ENCODE results near the gene MGMT. TPM values are rescaled to one million over a fixed set of nuclear protein-coding genes. Genes with fewer than 3 reads are reported as not detected.

The MGMT gene
- total RNA-seq, 1 experiment from 2014 or later: 0.61 TPM

DNA sequence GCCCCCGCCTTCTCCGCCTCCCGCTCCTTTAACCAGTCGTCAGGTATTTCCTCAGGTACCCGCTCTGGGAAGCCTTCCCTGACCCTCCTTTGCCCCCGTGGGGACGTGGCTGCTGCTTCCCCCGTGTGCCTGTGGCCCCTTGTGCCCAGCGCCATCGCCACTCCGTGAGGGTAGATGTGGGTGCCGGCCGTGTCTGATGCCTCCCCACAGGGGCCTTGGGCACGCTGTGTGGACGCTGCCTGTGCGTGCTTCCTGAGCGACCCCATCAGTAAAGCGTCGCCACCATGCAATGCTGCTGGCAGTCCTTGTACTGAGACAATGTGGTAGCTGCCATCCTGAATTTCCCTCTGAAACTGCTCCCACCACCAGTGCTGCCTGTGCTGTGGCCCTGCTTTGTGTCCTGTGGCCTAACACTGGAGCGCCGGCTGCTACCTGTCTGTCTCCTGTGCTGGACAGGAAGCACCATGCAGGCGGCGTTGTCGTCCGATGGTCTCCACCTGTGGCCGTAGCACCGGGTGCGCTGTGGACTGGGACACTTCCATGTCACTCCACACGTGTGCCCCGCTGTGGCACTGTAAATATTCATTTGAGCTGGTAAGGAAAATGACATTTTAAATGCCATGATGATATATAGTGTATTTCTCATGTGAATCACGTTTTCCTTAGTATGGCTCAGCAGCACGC lies 213.8 kb downstream of the MGMT start:
- no peak for DNase-seq (ENCODE audit: low read depth)

DNA sequence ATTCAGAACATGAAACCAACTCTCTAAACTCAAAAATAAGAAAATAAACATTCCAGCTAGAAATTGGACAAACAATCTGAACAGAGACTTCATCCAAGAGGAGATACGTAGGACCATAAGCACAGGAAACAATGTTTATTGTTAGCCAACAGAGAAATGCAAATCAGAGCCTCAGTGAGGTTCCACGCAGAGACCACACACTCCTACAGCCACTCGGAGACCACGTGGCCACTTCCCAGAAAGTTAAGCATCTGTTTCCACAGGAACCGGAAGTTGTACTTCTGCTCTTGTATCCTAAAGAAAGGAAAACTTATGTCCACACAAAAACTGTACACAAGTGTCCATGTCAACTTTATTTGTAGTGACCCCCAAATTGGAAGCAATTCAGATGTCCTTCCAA lies 214.8 kb downstream of the MGMT start:
- no peak for DNase-seq (ENCODE audit: low read depth)

DNA sequence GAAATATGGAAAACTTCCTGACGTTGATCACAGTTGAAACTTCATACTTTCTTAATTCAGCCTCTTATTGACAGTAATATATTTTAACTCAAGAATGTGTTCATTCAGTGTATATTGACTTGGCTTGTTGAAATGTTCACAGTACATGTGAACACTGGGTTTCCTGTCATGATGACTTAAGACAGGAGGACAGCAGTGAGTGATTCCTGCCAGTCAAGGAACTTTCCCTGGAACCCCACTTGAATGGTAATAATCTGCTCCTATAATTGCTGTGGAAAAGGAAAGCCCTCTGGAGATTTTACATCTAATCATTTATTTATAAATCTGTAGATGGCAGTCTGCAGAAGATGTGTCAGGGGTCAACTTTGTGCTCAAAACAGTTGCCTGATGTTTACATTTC lies 216.5 kb downstream of the MGMT start:
- no peak for DNase-seq (ENCODE audit: low read depth)

DNA sequence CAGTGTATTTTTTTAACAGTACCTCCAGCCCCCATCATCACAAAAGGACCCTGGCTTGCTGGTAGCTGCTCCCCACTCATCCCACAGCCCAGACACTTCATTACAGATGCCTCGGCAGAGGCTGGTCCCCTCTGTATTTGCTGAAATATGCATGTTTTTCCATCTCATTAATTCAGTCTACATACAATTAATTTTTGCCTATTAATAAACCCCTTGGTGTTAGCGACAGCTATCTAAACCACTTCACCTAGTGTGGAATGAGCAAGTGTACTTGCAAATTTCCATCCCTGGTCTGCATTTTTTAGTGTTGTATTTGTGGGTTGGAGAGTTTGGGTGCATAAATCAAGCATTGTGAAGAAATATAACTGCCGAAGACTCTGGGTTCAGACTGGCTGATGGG lies 216.9 kb downstream of the MGMT start:
- no peak for DNase-seq (ENCODE audit: low read depth)

DNA sequence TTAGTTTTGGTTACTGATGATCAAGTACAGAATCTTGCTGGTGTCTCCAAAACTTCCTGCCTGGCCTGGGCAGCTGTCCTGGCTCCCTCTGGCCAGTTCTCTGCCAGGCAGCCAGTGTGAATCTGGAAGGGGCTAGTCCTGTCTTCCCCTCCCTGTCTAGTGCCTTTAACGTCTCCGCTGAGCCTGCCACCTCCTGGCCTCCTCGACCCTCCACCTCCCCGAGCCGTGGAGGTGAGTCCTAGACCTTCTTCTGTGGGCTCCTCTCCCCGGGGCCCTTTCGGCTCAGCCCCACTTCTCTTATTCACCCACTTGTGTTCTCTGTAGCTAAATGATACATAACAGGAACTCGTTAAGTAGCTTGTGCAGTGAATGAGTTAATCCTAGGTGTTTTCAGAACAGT lies 218.2 kb downstream of the MGMT start:
- no peak for DNase-seq (ENCODE audit: low read depth)

DNA sequence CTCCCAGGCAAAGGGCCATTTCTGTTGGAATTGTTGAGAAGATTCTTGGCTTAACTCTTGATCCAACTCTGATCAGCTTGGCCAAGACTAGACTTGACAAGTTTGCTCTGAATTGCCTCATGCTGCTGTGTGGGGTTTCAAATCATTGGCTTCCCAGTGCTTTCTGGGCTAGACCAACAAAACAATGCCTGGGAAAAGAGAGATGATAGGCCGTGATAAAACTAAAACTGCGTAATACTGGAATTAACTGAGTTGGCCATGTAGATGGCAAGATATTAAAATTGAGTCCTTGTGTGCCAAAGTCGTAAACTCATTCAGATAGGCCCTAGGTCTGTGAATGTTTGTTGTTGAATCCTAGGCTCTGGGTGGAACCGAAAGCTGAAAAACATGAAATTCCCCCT lies 222.6 kb downstream of the MGMT start:
- no peak for DNase-seq (ENCODE audit: low read depth)

DNA sequence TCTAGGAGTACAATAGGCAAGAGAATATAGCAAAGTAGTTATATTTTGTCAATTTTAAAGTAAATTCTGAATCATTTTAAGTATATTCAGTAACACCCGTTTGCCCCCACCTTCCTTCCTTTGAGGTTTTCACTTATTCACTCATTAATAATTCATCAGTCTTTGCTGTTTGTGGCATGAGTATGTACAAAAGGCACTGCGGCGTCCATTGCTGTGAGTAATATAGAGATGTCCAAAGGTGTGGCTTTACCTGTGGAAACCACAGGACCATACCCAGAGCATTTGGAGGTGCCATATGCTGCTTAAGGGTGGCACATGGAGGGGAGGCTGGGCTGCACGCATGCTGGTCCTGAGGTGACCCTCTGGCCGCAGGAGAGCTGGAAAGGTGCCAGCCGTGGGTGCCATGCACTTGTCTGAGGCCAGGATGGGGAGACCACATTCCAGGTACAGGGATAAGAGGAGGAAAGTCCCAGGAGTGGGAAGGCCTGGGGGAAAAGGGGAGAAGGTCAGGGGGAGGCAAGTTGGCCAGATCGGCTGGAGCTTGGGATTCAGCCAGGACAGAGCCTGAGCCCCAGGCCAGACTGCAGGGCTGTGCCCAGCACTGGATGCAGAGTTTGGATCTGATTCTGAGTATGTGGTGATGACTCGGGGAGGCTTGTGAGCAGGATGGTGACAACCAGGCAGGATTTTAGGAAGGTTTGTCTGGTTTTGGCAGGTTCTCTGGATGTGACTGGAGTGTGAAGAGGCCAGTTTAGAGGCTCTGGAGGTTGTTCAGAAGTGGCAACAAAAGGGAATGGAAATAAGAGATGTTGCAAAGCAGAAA lies 223.4 kb downstream of the MGMT start:
- DNase-seq (ENCODE audit: low read depth): no peak

DNA sequence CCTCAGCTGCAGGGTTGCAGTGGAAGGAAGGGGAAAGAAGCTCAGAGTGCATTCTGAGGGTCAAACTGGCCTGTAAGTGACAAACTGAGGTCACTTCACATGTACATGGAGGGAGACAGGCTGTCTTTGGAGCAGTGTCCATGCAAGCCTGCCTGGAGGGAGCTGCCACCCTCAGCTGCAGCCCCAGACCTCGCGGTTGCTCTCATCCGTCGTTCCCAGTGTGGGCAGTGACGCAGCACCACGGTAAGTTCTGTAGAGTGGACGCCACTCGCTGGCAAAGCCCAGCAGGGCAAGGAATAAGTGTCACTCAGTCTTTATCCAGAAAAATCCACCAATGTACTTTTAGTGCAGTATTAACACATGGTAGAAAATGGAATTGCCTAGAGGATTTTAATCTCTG lies 225.7 kb downstream of the MGMT start:
- no peak for DNase-seq (ENCODE audit: low read depth)

DNA sequence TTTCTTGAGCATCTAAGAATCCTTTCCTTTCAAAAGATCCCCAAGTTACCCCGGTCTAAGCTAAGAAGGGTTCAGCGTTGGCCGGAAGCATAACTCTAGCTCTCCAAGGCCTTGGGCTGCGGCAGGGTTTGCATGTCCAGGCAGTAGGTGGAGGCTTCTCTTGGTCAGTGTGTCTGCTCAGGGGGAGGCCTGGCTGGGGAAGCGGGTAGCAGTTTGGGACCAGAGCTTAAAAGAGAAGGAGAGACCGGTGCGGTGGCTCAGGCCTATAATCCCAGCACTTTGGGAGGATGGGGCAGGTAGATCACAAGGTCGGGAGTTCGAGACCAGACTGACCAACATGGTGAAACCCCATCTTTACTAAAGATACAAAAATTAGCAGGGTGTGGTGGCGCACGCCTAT lies 226.3 kb downstream of the MGMT start:
- no peak for DNase-seq (ENCODE audit: low read depth)

DNA sequence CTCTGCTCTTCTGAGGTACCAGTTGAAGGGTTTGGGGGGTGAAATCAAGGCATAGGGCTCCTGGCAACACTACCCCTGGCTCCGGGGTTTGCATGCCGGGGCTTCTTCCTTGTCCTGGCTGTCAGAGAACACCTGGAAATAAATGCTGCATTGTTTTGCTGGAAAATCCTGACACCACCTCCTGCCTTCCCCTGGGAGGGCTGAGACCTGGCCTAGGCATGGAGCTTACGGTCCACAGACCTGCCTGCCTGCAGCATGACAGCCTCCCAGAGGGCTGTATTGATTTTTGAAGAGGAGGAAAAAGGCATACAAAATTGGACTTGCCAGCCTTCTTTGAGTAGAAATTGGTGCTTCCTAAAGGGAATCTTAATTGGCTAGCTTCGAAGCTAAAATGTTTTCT lies 227.1 kb downstream of the MGMT start:
- no peak for DNase-seq (ENCODE audit: low read depth)

DNA sequence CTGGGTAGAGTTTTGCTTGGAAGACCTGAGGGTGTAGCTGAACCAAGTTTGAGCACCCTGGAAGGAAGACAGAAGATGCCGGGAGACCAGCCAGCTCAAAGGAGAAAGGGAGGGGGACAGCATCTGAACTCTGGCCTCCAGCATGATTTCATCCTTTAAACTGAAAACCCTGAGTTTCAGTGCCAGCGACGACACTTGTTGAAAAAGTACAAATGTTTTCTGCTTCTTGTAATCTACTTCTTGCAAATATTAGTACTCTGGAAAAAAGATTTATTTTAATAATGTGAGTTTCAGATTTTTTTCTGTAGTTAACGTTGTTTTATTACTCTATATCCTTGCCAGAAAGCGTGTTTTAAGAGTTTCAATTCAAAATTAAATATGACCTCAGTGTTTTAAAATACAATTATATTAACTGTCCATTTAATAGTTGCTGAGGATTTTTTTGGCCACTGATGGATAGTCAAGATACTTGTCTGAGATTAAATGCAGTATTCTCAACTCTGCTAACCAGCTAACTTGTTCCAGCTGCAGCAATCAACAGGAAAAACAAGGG lies 227.7 kb downstream of the MGMT start:
- DNase-seq (ENCODE audit: low read depth): no peak

DNA sequence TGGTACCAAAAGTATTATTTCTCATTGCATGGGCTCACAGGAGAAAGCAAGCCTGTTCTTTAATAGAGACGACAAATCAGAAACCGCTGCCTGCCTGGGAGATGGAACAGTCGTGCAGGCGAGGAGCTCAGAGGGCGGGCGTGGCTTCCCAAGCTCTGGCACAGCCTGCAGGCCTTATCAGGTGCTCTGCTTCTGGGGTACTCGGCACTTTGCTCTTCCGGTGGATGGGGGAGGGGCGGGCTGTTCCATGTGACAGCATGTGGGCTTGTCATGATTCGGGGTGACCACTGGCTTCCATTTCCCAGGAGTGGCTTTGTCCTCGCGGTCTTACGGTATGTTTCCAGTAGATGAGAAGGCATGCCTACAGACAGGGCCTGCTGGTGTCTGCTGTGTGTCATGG lies 228.6 kb downstream of the MGMT start:
- DNase-seq (ENCODE audit: low read depth): no peak

DNA sequence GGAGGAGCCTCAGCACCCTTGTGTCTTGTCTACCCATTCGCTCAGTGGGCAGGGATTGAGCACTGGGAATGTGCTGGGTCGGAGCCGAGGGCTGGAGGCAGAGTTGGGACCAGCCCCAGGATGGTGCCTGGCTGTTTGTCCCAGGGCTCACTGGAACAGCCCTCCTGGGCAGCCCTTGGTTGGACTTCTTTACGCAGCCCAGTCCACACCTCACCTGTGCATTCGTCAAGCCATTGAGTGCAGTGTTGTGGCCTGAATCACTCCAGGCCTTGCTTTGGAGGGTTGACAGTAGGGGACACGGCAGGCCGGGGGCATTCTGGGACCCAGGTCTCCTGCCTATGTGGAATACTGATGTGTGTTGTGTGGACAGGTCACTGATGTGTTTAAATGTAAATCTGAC lies 229.6 kb downstream of the MGMT start:
- no peak for DNase-seq (ENCODE audit: low read depth)

DNA sequence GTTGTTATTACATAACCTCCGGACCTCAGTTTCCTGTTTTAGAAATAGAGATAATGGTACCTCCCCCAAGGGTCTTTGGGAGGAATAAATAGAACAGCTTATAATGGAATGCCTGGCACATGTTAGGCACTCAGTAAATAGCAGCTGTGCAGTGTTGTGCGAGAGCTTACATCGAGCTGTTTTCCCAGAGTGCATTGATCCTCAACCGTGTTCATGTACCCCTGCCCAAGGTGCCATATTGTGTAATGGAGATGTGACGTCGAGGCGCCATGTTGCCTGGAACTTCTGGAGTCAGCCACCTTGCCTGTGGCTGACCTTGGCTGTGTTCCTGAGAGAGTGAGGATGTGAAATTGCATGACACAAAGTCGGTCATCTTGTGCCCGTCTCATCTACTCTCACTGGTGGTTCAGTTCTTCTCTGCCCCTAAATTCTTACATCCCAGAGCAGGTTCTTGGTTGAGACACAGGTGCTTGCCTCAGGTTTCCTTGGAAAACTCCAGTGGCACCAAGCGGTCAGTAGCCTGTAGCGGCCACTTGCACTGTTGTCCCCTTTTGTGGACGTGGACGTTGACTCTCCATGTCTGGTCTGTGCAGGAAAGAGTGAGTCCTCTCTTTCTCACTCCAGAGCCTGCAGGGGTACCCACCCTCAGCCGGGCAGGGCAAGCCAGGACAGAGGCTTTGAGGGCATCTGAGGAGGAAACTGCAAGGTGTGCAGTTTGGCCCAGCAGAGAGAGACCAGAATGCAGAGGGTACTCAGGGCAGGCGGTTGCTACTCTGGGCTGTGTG lies 230.6 kb downstream of the MGMT start:
- DNase-seq (ENCODE audit: low read depth): no peak

DNA sequence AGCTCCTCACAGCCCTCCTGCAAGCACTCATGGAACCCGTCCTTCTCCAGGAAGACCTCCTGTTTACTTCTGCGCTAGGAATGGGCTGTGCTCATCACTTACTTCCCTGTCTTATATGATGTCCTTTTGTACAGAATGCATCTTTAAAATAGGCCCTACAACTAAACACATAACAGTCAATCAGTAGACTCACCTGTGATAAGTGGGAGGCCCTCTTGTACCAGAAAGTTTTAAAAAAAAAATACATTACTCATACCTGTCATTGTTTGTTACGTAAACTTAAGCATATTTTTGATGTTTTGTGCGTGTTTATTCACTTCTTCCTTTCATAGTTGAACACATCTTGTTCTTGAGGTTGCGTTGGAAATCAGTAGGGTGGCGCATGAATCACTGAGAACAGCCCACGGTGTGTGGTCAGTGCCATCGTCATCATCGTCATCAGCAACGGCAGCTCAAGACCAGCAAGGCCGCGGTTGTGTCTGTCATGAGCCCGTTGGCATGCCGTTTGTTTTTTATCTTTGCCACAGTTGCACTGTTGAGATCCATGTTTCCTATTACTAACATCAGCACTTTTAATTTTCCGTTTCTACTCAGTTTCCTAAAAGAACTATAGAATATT lies 232.8 kb downstream of the MGMT start:
- DNase-seq (ENCODE audit: low read depth): no peak

DNA sequence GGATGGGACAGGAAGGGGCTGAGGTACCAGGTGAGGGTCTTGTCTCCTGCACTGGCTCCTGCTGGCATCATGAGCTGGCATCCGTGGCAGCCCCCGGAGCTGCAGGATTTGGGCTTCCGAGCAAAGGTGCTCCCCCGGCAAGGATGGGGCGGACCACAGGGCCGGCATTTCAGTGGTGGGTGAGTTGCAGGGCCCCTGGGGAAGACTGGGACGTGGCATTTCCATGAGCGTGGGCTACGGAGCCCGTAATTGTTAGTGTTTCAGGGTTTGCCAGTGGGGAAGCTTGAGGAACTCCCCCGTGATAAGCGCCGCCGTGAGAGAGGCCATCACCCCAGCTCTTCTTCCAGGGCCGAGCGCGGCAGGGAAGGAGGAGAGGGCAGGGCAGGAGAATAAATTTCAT lies 235.6 kb downstream of the MGMT start:
- DNase-seq (ENCODE audit: low read depth): no peak

DNA sequence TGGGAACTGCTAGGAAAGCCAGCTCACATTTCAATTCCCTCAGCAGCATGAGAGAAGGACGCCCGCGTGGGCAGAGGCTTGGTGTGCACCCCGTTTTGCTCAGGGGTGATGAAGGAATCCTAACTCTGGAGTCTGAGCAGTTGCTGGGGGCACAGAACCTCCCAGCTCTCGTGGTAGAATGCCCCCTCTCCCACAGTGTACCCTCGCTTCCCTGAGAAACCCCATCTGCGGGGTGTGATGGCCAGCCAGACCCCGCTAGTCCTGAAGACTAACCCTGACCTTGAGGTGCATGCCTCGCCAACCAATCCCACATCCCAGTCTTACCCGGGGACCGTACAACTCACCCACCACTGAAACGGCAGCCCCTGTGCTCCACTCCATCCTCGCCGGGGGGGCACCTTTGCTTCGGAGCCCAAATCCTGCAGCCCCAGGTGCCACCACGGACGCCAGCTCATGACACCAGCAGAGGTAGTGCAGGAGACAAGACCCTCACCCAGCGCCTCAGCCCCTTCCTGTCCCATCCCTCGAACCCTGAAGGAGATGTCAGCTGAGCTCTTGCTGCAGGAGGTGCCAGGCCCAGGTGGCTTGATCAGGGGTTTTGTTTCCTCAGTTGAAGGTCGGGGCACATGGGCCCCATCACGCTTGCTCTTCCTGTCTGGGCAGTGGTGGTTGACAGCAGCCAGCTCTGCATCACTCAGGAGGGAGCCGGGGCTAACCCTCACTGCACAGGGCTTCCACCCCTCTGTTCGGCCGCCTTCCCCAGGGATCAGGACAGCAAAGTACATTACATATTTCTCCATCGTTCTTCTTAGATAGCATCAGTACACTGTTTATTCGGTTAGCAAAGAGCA lies 236.5 kb downstream of the MGMT start:
- no peak for DNase-seq (ENCODE audit: low read depth)

DNA sequence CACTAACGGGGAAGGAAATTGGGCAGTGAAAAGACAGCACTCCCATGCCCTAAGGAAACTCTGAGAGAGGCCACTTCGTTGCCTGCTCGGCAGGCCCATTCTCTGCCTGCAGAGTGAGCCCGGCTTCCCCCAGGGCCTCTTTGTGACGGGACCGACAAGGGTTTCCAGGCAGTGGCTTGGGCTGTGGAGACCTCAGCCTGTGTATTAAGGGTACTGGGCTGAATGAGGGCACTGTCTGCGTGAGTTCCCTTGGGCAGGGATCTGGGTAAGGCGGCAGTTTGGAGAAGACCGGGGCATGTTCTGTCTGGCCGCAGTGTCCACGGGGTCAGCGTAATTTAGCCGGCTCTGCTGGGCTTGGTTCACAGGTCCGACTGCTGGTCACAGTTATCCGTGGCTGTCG lies 237.2 kb downstream of the MGMT start:
- no peak for DNase-seq (ENCODE audit: low read depth)

DNA sequence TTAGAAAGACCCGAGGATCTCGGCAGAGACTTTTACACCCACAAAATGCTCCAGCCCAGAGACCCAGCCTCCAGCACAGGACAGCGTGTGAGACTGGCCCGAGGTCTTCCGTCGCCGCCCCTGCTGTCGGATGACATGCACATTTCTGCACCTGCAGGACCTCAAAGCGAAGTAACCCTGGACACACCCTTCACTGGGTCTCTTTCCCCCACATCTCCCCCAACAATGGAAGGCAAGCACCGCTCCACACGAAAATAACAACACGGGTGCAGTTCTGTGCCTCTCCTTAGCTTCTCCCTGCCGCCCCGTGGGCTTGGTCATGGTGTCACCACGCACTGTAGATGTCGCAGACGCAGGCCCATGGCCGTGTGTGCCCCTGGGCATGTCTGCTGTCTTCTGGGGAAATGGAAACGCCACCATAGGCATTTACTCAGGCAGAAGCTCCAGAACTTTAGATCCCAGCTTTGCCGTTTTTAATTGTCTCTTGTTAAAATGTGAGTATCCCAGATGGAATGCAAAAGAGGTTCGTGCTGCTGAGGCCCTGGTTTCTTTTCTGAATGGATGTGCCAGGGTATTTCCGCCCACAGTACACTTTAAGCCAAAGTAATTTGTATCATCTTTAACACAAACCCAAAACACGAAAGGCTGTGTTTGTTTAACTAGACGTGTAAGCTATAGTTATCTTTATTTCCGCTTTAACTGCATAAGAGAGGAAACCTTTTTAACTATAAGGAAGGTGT lies 237.9 kb downstream of the MGMT start:
- DNase-seq (ENCODE audit: low read depth): no peak

DNA sequence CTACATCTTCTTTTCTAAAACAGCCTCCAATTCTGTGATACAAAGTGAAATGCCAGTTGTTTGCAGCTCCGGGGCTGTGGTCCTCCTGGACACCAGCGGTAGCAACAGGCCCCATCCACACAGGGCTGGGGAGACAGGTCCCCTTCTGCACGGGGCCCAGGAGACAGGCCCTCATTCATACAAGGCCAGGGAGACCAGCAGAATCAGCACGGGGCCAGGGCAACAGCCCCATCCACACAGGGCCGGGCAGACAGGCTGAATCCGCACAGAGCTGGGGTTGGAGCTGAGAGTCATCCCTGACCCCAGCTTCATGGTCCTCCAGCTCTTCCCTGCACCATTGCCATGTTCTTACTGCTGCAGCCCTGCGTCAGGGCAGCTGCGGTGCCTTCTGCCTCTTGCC lies 238.6 kb downstream of the MGMT start:
- DNase-seq (ENCODE audit: low read depth): no peak

All from HT1080 (cell line).